Panc1 (cell line): ENCODE results near the gene VAPA. TPM values are rescaled to one million over a fixed set of nuclear protein-coding genes. Genes with fewer than 3 reads are reported as not detected.
"Not testable (repeated sequence)": the region's sequence is repeated elsewhere in the genome, so short reads cannot be mapped to it uniquely, and the experiment has no call there.

Source experiments
- ATAC-seq: fragments of 200-7000 bp; cut with Tn5 transposase; 2 replicates; pipeline ENCODE4 v1.9.1; 2020; ENCODE audit warnings: mild to moderate bottlenecking, moderate library complexity
- BruUV-seq: library from RNA; stranded (reverse); fragments of 400-500 nt; replicated peaks from 2 replicates; lab custom pipeline; 2021; lab: Mats Ljungman, UMichigan
- CTCF ChIA-PET: fragments of 300-600 bp; sonication (Branson Sonifier 250); formaldehyde crosslinking; loops from one replicate; lab custom pipeline; 2022; ENCODE audit warnings: antibody characterized with exemption; lab: Charles Lee
- POLR2A ChIA-PET: fragments of 300-600 bp; sonication (Branson Sonifier 250); formaldehyde crosslinking; loops from one replicate; lab custom pipeline; 2022; ENCODE audit warnings: antibody characterized with exemption; lab: Charles Lee
- DNase-seq: peaks from one replicate; pipeline ENCODE4 v3.0.0-alpha.2; 2010; ENCODE audit warnings: low read depth, low spot score
- H3K27ac ChIP-seq: 2 replicates; pipeline ENCODE4 v1.5.1; 2011; ENCODE audit warnings: mild to moderate bottlenecking, low read length, inconsistent platforms
- H3K27me3 ChIP-seq: fragments of 200-500 bp; sonication (Bioruptor generic); 2 replicates; pipeline ENCODE4 v1.6.0; 2014; ENCODE audit warnings: low read length, inconsistent platforms; ENCODE audit not compliant: control insufficient read depth, insufficient read depth
- H3K36me3 ChIP-seq: fragments of 200-500 bp; sonication (Bioruptor generic); 2 replicates; pipeline ENCODE4 v1.5.1; 2014; ENCODE audit warnings: inconsistent platforms, mild to moderate bottlenecking, low read length, moderate library complexity; ENCODE audit not compliant: control insufficient read depth, insufficient read depth
- H3K4me1 ChIP-seq: 2 replicates; pipeline ENCODE4 v1.5.1; 2011; ENCODE audit warnings: inconsistent platforms, mild to moderate bottlenecking, low read length, moderate library complexity; ENCODE audit not compliant: control insufficient read depth, insufficient read depth
- H3K4me3 ChIP-seq, 2 experiments: 2 replicates each; pipeline ENCODE4 v1.5.1; 2011 to 2012; ENCODE audit warnings: low read depth in 2 of 2, low read length in 2 of 2, mild to moderate bottlenecking in 2 of 2, inconsistent platforms in 1 of 2, moderate library complexity in 1 of 2
- H3K9me3 ChIP-seq: fragments of 200-500 bp; sonication (Bioruptor generic); 2 replicates; pipeline ENCODE4 v1.5.1; 2014; ENCODE audit warnings: low read depth, mild to moderate bottlenecking, inconsistent platforms, low read length, moderate library complexity; ENCODE audit not compliant: control insufficient read depth, insufficient read depth
- POLR2AphosphoS5 ChIP-seq: IDR thresholded peaks from 2 replicates; pipeline ENCODE4 v1.6.1; 2012; ENCODE audit warnings: mild to moderate bottlenecking, low read depth, low read length, moderate library complexity
- SIN3A ChIP-seq: IDR thresholded peaks from 2 replicates; pipeline ENCODE4 v1.6.1; 2012; ENCODE audit warnings: low read depth, mild to moderate bottlenecking, low read length, moderate library complexity, borderline replicate concordance; ENCODE audit not compliant: insufficient read depth
- TCF7L2 ChIP-seq: IDR thresholded peaks from 2 replicates; pipeline ENCODE4 v1.6.1; 2011; ENCODE audit warnings: mild to moderate bottlenecking, low read depth, low read length, inconsistent platforms
- in situ Hi-C: cut with HindIII; loops from 2 replicates; pipeline ENCODE4 v1.10.0; 2016; ENCODE audit warnings: low sequenced_read_pairs, low pct_unique_long_range_greater_than_20kb
- intact Hi-C: fragments of 100-400 bp; cut with micrococcal nuclease; formaldehyde crosslinking; loops from one replicate; pipeline ENCODE4 v1.10.0; 2022; ENCODE audit not compliant: unreplicated experiment
- total RNA-seq: library from RNA; stranded (reverse); gene quantifications from one replicate; pipeline ENCODE4 v1.2.1, GENCODE V29; 2021; ENCODE audit not compliant: unreplicated experiment
- TF ChIP-seq, protein P1 (sequence below), 2 experiments: IDR thresholded peaks; 2 replicates each; pipeline ENCODE4 v1.6.1; 2011 to 2012; ENCODE audit warnings: low read depth in 2 of 2, control low read depth in 1 of 2, low read length in 1 of 2, mild to moderate bottlenecking in 1 of 2, moderate library complexity in 1 of 2; ENCODE audit not compliant: insufficient read depth in 1 of 2
- TF ChIP-seq, protein P2 (sequence below): fragments of 450-650 bp; IDR thresholded peaks from 2 replicates; pipeline ENCODE4 v1.5.1; 2017; ENCODE audit warnings: mild to moderate bottlenecking

VAPA gene
- total RNA-seq, 1 experiment from 2014 or later, result 228 TPM

DNA sequence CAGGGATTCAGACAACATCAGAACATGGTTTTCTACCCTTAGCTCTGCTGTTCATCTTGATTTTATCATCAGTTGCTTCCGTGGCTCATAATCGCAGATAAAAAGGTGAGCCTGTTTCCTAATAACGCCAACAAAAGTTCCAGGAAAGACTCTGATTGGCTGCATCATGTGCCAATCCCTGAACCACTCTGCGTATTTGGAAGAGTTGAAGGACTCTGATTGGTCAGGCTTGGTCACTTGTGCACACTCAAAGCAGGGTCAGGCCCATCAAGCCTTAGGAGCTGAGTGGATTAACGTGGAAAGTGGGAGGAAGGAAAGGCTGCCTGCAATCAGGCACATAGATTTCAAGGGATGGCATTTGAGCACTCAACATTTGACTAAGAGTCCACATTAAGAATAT lies 16.7 kb upstream of the VAPA start:
- peaks cover 8% of the 10 kb centered on the region for H3K4me1 ChIP-seq
- H3K27ac ChIP-seq, result no peak overlapping the region
- no TSS peak for BruUV-seq
- ATAC-seq, result no peak
- in situ Hi-C loops, result no loop called here
- no peaks in the 10 kb centered on the region for H3K9me3 ChIP-seq
- no peaks in the 10 kb centered on the region for H3K36me3 ChIP-seq
- no peak overlapping the region for H3K4me3 ChIP-seq
- no peak for DNase-seq
- ChIA-PET CTCF (no interaction called here), POLR2A (no interaction called here)
- intact Hi-C loops, result no loop called here
- H3K27me3 ChIP-seq, result no peaks in the 10 kb centered on the region
- TF ChIP-seq, protein P1, sequence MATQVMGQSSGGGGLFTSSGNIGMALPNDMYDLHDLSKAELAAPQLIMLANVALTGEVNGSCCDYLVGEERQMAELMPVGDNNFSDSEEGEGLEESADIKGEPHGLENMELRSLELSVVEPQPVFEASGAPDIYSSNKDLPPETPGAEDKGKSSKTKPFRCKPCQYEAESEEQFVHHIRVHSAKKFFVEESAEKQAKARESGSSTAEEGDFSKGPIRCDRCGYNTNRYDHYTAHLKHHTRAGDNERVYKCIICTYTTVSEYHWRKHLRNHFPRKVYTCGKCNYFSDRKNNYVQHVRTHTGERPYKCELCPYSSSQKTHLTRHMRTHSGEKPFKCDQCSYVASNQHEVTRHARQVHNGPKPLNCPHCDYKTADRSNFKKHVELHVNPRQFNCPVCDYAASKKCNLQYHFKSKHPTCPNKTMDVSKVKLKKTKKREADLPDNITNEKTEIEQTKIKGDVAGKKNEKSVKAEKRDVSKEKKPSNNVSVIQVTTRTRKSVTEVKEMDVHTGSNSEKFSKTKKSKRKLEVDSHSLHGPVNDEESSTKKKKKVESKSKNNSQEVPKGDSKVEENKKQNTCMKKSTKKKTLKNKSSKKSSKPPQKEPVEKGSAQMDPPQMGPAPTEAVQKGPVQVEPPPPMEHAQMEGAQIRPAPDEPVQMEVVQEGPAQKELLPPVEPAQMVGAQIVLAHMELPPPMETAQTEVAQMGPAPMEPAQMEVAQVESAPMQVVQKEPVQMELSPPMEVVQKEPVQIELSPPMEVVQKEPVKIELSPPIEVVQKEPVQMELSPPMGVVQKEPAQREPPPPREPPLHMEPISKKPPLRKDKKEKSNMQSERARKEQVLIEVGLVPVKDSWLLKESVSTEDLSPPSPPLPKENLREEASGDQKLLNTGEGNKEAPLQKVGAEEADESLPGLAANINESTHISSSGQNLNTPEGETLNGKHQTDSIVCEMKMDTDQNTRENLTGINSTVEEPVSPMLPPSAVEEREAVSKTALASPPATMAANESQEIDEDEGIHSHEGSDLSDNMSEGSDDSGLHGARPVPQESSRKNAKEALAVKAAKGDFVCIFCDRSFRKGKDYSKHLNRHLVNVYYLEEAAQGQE (IDR thresholded peaks at IDR 0.05; ENCODE audit: insufficient read depth in 1 of 2, low read depth in 2 of 2, low read length in 1 of 2), result no peak
- TF ChIP-seq TCF7L2, result no peak
- TF ChIP-seq, protein P2, sequence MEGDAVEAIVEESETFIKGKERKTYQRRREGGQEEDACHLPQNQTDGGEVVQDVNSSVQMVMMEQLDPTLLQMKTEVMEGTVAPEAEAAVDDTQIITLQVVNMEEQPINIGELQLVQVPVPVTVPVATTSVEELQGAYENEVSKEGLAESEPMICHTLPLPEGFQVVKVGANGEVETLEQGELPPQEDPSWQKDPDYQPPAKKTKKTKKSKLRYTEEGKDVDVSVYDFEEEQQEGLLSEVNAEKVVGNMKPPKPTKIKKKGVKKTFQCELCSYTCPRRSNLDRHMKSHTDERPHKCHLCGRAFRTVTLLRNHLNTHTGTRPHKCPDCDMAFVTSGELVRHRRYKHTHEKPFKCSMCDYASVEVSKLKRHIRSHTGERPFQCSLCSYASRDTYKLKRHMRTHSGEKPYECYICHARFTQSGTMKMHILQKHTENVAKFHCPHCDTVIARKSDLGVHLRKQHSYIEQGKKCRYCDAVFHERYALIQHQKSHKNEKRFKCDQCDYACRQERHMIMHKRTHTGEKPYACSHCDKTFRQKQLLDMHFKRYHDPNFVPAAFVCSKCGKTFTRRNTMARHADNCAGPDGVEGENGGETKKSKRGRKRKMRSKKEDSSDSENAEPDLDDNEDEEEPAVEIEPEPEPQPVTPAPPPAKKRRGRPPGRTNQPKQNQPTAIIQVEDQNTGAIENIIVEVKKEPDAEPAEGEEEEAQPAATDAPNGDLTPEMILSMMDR, result no peak

DNA sequence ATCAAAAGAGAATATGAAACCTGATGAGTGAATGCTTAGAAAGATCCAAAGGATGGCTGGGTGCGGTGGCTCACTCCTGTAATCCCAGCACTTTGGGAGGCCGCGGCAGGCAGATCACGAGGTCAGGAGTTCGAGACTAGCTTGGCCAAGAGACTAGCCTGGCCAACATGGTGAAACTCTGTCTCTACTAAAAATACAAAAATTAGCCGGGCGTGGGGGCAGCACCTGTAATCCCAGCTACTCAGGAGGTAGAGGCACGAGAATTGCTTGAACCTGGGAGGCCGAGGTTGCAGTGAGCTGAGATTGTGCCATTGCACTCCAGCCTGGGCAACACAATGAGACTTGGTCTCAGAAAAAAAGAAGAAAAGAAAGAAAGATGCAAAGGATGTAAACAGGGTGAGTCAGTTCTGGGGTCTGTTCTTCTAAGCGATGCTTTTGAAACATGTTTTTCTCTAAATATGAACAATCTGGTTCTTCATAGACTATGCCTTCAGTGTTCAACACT lies 16.0 kb upstream of the VAPA start:
- H3K36me3 ChIP-seq, H3K4me3 ChIP-seq, H3K27me3 ChIP-seq, intact Hi-C loops, CTCF ChIA-PET, ATAC-seq, DNase-seq, H3K9me3 ChIP-seq, in situ Hi-C loops, H3K4me1 ChIP-seq, BruUV-seq, H3K27ac ChIP-seq: not testable (repeated sequence)
- POLR2A ChIA-PET, result interaction anchor here (0.6 kb wide), 1 partner anchor 128 kb away, joined by 3 read pairs; no protein-coding TSS in a partner anchor

DNA sequence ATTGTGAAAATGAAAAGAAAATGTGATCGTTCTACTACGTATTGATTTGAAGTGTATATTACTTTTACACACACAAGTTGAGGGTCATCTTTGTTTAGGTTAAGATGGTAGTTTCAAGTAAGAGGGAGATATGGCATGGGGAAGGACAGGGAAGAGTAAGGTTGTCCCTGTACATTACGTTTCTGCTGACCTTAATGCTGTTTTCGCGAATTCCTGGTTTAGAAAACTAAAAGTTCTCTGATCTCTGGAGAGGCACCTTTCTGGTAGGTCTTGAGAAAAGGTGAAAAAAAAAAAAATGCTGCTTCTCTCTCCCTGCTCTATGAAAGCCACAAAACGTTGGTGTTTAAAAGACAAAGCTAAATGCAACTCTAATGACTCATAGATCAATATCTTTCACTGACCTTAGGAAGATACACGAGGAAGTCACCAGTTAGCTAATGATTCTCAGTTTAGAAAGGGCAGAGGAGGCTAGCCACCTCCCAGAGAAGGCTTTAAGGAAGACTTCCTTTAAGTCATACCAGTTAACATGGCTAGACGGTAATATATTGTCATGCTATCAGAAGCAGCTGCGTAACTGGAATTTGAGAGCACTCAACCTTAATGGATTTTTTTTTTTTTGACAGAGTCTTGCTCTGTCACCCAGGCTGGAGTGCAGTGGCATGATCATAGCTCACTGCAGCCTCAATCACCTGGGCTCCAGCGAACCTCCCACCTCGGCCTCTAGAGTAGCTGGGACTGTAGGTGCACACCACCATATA lies 14.8 kb upstream of the VAPA start:
- Histone ChIP-seq H3K27ac (peak overlapping the region; percentile 60), H3K4me1 (peaks cover 8% of the 10 kb centered on the region), H3K9me3 (no peaks in the 10 kb centered on the region), H3K27me3 (no peaks in the 10 kb centered on the region), H3K36me3 (no peaks in the 10 kb centered on the region), H3K4me3 (no peak overlapping the region)
- BruUV-seq, result no TSS peak
- ATAC-seq (peak; percentile 72), DNase-seq (no peak)
- intact Hi-C loops (no loop called here), in situ Hi-C loops (no loop called here)
- ChIA-PET POLR2A (interaction anchor here (0.6 to 0.7 kb wide), 3 partner anchors 9 to 11 kb away, joined by 4 to 5 read pairs (median 4); no protein-coding TSS in a partner anchor), CTCF (no interaction called here)
- TF ChIP-seq, protein P1 (IDR thresholded peaks at IDR 0.05; ENCODE audit: insufficient read depth in 1 of 2, low read depth in 2 of 2, low read length in 1 of 2), result no peak
- TF ChIP-seq POLR2AphosphoS5 (no peak), SIN3A (no peak), TCF7L2 (no peak)
- TF ChIP-seq, protein P2, result no peak
